ENCODE results near the gene DGCR6L. TPM values are rescaled to one million over a fixed set of nuclear protein-coding genes. Genes with fewer than 3 reads are reported as not detected.
"Not testable (repeated sequence)": the region's sequence is repeated elsewhere in the genome, so short reads cannot be mapped to it uniquely, and the experiment has no call there.

The DGCR6L gene
- total RNA-seq, 1 donor from 2014 or later: 44.2 TPM

DNA sequence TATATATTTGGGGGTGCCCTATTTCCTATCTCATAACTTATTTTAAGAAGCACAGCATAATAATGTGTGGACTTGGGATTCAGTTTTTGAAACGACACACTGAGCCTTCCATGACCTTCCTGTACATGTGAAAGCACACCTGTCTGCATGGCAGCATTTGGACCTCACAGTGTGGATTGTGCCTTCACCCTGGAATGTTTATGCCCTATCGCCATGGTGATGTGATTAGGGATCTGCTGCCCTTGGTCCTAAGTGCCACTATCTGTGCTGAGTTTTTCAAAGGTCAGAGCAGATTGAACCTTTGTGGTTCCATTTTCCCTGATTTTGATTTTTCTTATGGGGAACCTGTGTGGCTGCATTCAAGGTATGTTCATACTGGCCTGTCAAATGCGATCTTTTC, 17.9 kb upstream of the DGCR6L start:
- intact Hi-C loops (cut with DNase I): not testable (repeated sequence)

DNA sequence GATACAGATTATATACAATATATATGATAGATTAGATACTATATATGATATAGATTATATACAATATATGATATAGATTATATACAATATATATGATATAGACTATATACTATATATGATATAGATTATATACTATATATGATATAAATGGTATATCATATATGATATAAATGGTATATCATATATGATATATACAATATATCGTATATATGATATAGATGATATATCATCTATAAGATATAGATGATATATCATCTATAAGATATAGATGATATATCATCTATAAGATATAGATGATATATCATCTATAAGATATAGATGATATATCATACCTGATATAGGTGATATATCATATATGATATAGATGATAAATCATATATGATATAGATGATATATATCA, 16.7 kb upstream of the DGCR6L start:
- ATAC-seq; DNase-seq (ENCODE audit: missing footprints); intact Hi-C loops (cut with DNase I): not testable (repeated sequence)

More for the DNA sequence above, 17.9 kb upstream of the DGCR6L start:
- DNase-seq (ENCODE audit: missing footprints); ATAC-seq: not testable (repeated sequence)

DNA sequence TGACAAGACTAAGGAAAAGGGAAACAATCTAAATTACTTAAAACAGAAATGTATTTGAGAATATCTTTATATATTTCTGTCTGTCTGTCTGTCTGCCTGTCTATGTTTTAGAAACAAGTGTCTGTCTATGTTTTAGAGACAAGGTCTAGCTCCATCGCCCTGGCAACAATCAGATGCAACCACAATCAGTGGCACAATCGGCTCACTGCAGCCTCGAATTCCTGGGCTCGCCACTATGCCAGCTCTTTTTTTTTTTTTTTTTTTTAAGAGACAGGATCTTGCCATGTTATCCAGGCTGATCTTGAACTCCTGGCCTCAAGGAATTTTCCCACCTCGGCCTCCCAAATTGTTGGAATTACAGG, 8.7 kb upstream of the DGCR6L start:
- intact Hi-C loops (cut with DNase I): loop anchor here (10.0 kb wide), 1 partner anchor 66 kb away; the partner anchor contains the start of gene ZNF74
- not testable (repeated sequence) for DNase-seq (ENCODE audit: missing footprints); ATAC-seq

DNA sequence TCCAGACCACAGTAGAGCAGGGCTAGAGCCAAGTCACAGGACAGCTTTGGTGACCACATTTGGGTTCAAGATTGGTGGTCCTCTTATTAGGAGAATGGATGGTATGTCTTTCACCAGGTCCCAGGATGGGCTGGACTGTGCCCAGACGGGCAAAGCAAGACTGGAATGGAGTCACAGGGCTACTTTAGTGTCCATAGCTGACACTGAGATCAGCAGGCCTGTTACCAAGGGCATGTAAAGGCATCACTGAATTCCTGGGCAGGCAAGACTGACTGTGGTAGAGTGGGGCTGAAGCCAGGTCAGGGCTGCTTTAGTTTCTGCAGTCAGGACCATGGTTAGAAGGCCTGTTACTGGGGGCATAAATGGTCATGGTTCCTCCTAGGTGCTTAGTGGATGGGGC, 6.1 kb upstream of the DGCR6L start:
- not testable (repeated sequence) for ATAC-seq
- peak; percentile 21 for DNase-seq (ENCODE audit: missing footprints)
- intact Hi-C loops (cut with DNase I): loop anchor here (10.0 kb wide), 1 partner anchor 69 kb away; the partner anchor contains the start of gene ZNF74

DNA sequence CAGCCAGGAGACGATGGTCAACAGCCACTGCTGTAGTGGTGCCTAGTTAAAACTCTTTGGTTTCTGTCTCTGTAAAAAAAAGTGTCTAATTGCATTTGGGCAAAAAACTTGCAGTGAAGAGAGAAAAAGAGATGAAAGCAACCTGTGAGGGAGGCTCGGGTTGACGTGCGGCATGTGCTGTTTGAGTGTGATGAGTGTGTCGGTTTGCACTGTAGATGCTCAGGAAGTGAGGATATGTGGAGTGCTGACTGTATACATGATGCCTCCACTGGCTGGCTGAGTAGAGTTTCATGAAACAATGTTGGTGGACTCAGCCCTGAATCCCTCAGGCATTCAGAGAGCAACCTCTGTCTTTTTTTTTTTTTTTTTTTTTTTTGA, 4.3 kb upstream of the DGCR6L start:
- DNase-seq (ENCODE audit: missing footprints): peak; percentile 13
- intact Hi-C loops (cut with DNase I): loop anchor here (10.0 kb wide), 1 partner anchor 71 kb away; the partner anchor contains the start of gene ZNF74
- ATAC-seq: no peak

- DNase-seq (ENCODE audit: missing footprints): peak; percentile 45
- intact Hi-C loops (cut with DNase I): loop anchor here (10.0 kb wide), 1 partner anchor 73 kb away; the partner anchor contains the start of gene ZNF74
- not testable (repeated sequence) for ATAC-seq
Observed at GRCh38 chr22:20321552-20322211, 1.8 kb upstream of the DGCR6L start.

- ATAC-seq (peak; percentile 27), DNase-seq (ENCODE audit: missing footprints) (peak; percentile 30)
- intact Hi-C loops (cut with DNase I): loop anchor here (10.0 kb wide), 1 partner anchor 74 kb away; the partner anchor contains the start of gene ZNF74
Observed at GRCh38 chr22:20320659-20321551, 1.0 kb upstream of the DGCR6L start.

- intact Hi-C loops (cut with DNase I): no loop called here
Observed at GRCh38 chr22:20319041-20319744, 667 bp downstream of the DGCR6L start.

DNA sequence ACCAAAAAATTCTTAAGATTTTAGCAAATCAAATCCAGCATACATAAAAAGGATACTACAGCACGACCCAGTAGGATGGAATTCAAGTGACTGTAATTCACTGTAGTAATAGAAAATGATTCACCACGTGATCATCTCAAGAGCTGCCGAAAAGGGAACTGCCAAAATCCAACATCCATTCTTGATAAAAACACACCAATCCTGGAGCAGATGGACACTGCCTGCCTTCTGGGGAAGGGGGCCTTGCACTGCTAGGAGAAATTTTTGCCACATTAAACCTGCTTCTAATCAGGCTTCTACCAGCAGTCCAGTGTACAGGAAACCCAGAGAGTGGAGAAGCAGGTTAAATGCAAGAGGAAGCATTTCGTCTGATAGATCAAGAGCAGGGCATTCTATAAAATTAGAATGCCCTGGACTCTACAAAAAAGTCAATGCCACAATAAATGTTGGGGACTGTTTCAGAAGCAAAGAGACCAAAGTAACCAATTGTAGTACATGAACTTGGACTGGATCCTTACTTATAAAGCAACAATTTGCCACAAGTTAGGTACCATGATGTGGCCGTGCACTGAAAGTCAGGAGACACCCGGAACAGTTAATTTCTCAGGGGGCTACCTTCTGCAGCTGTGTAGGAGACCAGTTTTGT, 1.7 kb downstream of the DGCR6L start:
- ATAC-seq; intact Hi-C loops (cut with DNase I); DNase-seq (ENCODE audit: missing footprints): not testable (repeated sequence)

More at GRCh38 chr22:20319041-20319744, 667 bp downstream of the DGCR6L start:
- ATAC-seq: no peak
- DNase-seq (ENCODE audit: missing footprints): peak; percentile 71

DNA sequence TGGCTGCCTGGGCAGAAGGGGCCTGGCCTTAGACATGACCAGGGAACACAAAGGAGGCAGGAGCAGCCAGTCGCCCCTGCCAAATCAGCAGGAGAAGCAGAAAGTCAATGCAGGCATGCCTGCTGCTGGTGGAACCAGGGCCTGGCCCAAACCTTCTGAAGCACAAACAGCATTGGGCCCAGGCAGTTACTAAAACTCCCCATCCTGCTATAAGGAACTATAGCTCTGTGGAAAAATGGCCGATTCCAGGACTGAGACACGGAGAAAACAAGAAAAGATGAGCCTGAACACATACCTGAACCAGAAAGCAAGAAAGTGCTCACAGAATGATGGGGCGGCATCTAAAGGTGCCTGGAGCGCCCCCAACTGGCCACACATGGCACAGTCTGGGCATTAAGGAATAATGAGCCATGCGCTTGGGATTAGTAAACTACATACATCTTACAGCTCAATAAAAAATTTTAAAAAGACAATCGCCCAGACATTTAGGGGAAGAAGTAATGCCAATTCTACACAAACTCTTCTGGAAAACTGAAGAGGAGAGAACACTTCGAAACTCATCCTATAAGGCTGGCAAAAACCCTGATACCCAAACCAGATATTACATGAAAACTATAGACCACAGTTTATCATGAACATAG, 2.3 kb downstream of the DGCR6L start:
- intact Hi-C loops (cut with DNase I); ATAC-seq: not testable (repeated sequence)
- peak; percentile 65 for DNase-seq (ENCODE audit: missing footprints)

GRCh38 chr22:20316844-20317401, 2.9 kb downstream of the DGCR6L start:
- intact Hi-C loops (cut with DNase I): no loop called here
- ATAC-seq (no peak), DNase-seq (ENCODE audit: missing footprints) (peak; percentile 35)

GRCh38 chr22:20316217-20316843, 3.5 kb downstream of the DGCR6L start:
- DNase-seq (ENCODE audit: missing footprints) (peak; percentile 28), ATAC-seq (no peak)
- intact Hi-C loops (cut with DNase I): no loop called here

GRCh38 chr22:20315337-20316216, 4.3 kb downstream of the DGCR6L start:
- peak; percentile 33 for DNase-seq (ENCODE audit: missing footprints)
- intact Hi-C loops (cut with DNase I): no loop called here

GRCh38 chr22:20314741-20315336, 5.0 kb downstream of the DGCR6L start:
- ATAC-seq; intact Hi-C loops (cut with DNase I): not testable (repeated sequence)
- peak; percentile 34 for DNase-seq (ENCODE audit: missing footprints)

More at GRCh38 chr22:20315337-20316216, 4.3 kb downstream of the DGCR6L start:
- ATAC-seq: no peak

DNA sequence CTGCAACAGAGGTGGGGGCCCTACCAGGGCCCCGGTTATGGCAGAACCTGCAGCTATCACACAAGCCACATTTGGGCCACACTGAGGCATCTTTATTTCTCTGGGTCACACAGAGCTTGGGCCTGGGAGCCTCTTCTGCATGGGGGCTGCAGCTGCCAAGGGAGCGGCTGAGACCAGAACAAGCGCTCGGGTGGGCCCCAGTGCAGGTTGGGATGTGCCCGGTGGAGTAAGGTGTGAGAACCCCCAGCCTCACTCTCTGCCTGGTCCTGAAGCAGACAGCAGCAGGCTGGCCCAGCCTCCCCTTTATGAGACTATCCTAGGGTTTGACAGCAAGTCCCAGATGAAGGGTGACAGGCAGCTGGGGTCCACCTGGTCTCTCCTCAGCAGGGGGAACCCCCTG, 5.7 kb downstream of the DGCR6L start:
- peak; percentile 9 for DNase-seq (ENCODE audit: missing footprints)
- ATAC-seq; intact Hi-C loops (cut with DNase I): not testable (repeated sequence)
